ENCODE data around the gene ALG8.
"Not testable (repeated sequence)": the region's sequence is repeated elsewhere in the genome, so short reads cannot be mapped to it uniquely, and the experiment has no call there.

The ALG8 gene

GRCh38 chr11:78099666-78100065 is 39.8 kb downstream of the ALG8 start:
- DNase-seq, result no peak

GRCh38 chr11:78097666-78098385 is 41.6 kb downstream of the ALG8 start:
- DNase-seq, result no peak

GRCh38 chr11:78094250-78094649 is 45.2 kb downstream of the ALG8 start:
- no peak for DNase-seq

GRCh38 chr11:78086521-78087074 is 52.8 kb downstream of the ALG8 start:
- not testable (repeated sequence) for DNase-seq

GRCh38 chr11:78085972-78086371 is 53.5 kb downstream of the ALG8 start:
- no peak for DNase-seq

- not testable (repeated sequence) for DNase-seq
Observed at GRCh38 chr11:78084506-78084905, 54.9 kb downstream of the ALG8 start.

GRCh38 chr11:78083021-78083420 is 56.4 kb downstream of the ALG8 start:
- no peak for DNase-seq

- no peak for DNase-seq
Observed at GRCh38 chr11:78082146-78082545, 57.3 kb downstream of the ALG8 start.

GRCh38 chr11:78081583-78081982 is 57.8 kb downstream of the ALG8 start:
- DNase-seq, result no peak

GRCh38 chr11:78080818-78081495 is 58.5 kb downstream of the ALG8 start:
- no peak for DNase-seq

- DNase-seq, result no peak
Observed at GRCh38 chr11:78080084-78080817, 59.2 kb downstream of the ALG8 start.

- DNase-seq, result peak; percentile 80
Observed at GRCh38 chr11:78079232-78080083, 60.0 kb downstream of the ALG8 start, which contains the start of gene NDUFC2. Gene NDUFC2 (minus strand): TSS chr11:78079862. CDS start chr11:78079744, 118 bp downstream.

GRCh38 chr11:78078218-78079167 is 60.9 kb downstream of the ALG8 start:
- no peak for DNase-seq

GRCh38 chr11:78077592-78077991 is 61.8 kb downstream of the ALG8 start:
- DNase-seq, result not testable (repeated sequence)

- DNase-seq, result no peak
Observed at GRCh38 chr11:78076733-78077403, 62.6 kb downstream of the ALG8 start.

- no peak for DNase-seq
Observed at GRCh38 chr11:78074756-78075155, 64.7 kb downstream of the ALG8 start.

GRCh38 chr11:78072455-78072854 is 67.0 kb downstream of the ALG8 start:
- DNase-seq, result no peak

GRCh38 chr11:78071717-78072116 is 67.7 kb downstream of the ALG8 start:
- DNase-seq, result no peak

GRCh38 chr11:78070621-78071020 is 68.8 kb downstream of the ALG8 start:
- no peak for DNase-seq

- no peak for DNase-seq
Observed at GRCh38 chr11:78069465-78069864, 70.0 kb downstream of the ALG8 start.

GRCh38 chr11:78067704-78068103 is 71.7 kb downstream of the ALG8 start:
- no peak for DNase-seq

All from NCI-H526 treated with DMSO at 0.1 percent for 48 hours (cell line).